ENCODE measurements around the gene SLC12A8. TPM values are rescaled to one million over a fixed set of nuclear protein-coding genes. Genes with fewer than 3 reads are reported as not detected.

SLC12A8 gene
- total and polyA plus RNA-seq, 10 of the 15 experiments (the other 5 are each of a cell fraction or from before 2014, with no cell fraction given), result 2.5 to 71.6 (median 50.1) TPM

- BruUV-seq (replicated peaks), result no TSS peak
- H3K9ac ChIP-seq (ENCODE audit: control insufficient read depth, insufficient read depth, low read length), result no peak overlapping the region
- in situ Hi-C loops (cut with MboI), result no loop called here
Measured at GRCh38 chr3:125156456-125156855, 56.1 kb downstream of the SLC12A8 start.

More at GRCh38 chr3:125156456-125156855, 56.1 kb downstream of the SLC12A8 start:
- RAD21 ChIA-PET (ENCODE audit: unreplicated experiment), result interaction anchor here (0.8 kb wide), 1 partner anchor 86 kb away, joined by 3 read pairs; no protein-coding TSS in a partner anchor
- SMC1A ChIA-PET (ENCODE audit: uncharacterized antibody, unreplicated experiment), result interaction anchor here (0.6 to 1.0 kb wide), 3 partner anchors 58 to 363 kb away, joined by 3 read pairs; no protein-coding TSS in a partner anchor
- no peaks in the 10 kb centered on the region for H3K79me2 ChIP-seq (ENCODE audit: control insufficient read depth, insufficient read depth, low read length)
- no peaks in the 10 kb centered on the region for H3K9me3 ChIP-seq (replicated peaks; ENCODE audit: control insufficient read depth, insufficient read depth, low read length)
- intact Hi-C loops (cut with micrococcal nuclease; ENCODE audit: unreplicated experiment), result no loop called here
- no peak overlapping the region for H3K27ac ChIP-seq (ENCODE audit: control insufficient read depth, insufficient read depth)
- no peak for ATAC-seq
- DNase-seq (ENCODE audit: low read depth, low spot score), result no peak
- no peak for TF ChIP-seq NBN (IDR thresholded peaks at IDR 0.05)
- no peak for TF ChIP-seq NR2C2 (IDR thresholded peaks at IDR 0.05; ENCODE audit: borderline replicate concordance, control insufficient read depth, insufficient read length, low read depth)
- TF ChIP-seq ZBTB4 (CRISPR knock-in tag; IDR thresholded peaks at IDR 0.05), result no peak
- TF ChIP-seq ASH2L (IDR thresholded peaks at IDR 0.05; ENCODE audit: borderline replicate concordance, low read depth), result no peak
- TF ChIP-seq ZNF207 (IDR thresholded peaks at IDR 0.05; ENCODE audit: borderline replicate concordance), result no peak
- no peak for TF ChIP-seq CBFB (IDR thresholded peaks at IDR 0.05; ENCODE audit: low read depth)
- TF ChIP-seq SIN3A (IDR thresholded peaks at IDR 0.05; ENCODE audit: low read depth, low read length), result no peak
- no peak for TF ChIP-seq CBX5 (IDR thresholded peaks at IDR 0.05; ENCODE audit: low read depth)
- no peak for TF ChIP-seq STAT1 (conservative IDR thresholded peaks at IDR 0.05)
- H4K20me1 ChIP-seq (ENCODE audit: control insufficient read depth, insufficient read depth), result no peaks in the 10 kb centered on the region
- POLR2A ChIA-PET, result no interaction called here
- H3K4me3 ChIP-seq, result no peak overlapping the region
- no peak overlapping the region for H2AFZ ChIP-seq (ENCODE audit: control insufficient read depth, low read depth, low read length)
- CTCF ChIA-PET, result interaction anchor here (1.0 to 1.2 kb wide), 2 partner anchors 11 to 35 kb away, joined by 3 read pairs; no protein-coding TSS in a partner anchor
- H3K4me2 ChIP-seq (ENCODE audit: control insufficient read depth, insufficient read depth), result no peak overlapping the region
- peaks cover 20% of the 10 kb centered on the region for H3K4me1 ChIP-seq (ENCODE audit: control insufficient read depth, insufficient read depth, low read length)
- no peaks in the 10 kb centered on the region for H3K27me3 ChIP-seq (replicated peaks in 1 of 2; ENCODE audit: control insufficient read depth in 2 of 2, insufficient read depth in 2 of 2, low read length in 1 of 2)
- WGBS (ENCODE audit: insufficient coverage, insufficient replicate concordance, low lambda C conversion rate, missing lambda C conversion rate), result 94% methylated on average over 7 of the region's 7 CpGs
- FAIRE-seq, result no peak
- H3K36me3 ChIP-seq (ENCODE audit: control insufficient read depth in 2 of 2, insufficient read depth in 2 of 2, low read length in 1 of 2), result no peaks in the 10 kb centered on the region
